Germinal center (tissue), 1 donor: ENCODE data around the gene TUBGCP6.

Experiments
- DNase-seq: peaks from one replicate; pipeline ENCODE4 v3.0.0; 2012; ENCODE audit warnings: mixed read lengths, low spot score

Gene TUBGCP6

GRCh38 chr22:50250555-50251476 is 6.0 kb upstream of the TUBGCP6 start, which contains the start of gene HDAC10:
Gene HDAC10, minus strand, starts transcription at chr22:50251265. Its CDS starts 233 bp downstream, at chr22:50251032.
- DNase-seq = peak; percentile 88

GRCh38 chr22:50250249-50250554 is 5.4 kb upstream of the TUBGCP6 start:
- DNase-seq = no peak

GRCh38 chr22:50249341-50250248 is 4.8 kb upstream of the TUBGCP6 start:
- no peak for DNase-seq

- DNase-seq = no peak
These were observed 3.6 kb upstream of the TUBGCP6 start for GRCh38 chr22:50248196-50249081.

GRCh38 chr22:50247748-50248147 is 2.9 kb upstream of the TUBGCP6 start:
- DNase-seq = peak; percentile 64

- no peak for DNase-seq
These were observed 1.7 kb upstream of the TUBGCP6 start for GRCh38 chr22:50246242-50247175.

GRCh38 chr22:50245214-50246072 is 620 bp upstream of the TUBGCP6 start:
- no peak for DNase-seq

- DNase-seq = no peak
These were observed 971 bp downstream of the TUBGCP6 start for GRCh38 chr22:50243685-50244419.

- DNase-seq = no peak
These were observed 2.3 kb downstream of the TUBGCP6 start for GRCh38 chr22:50242406-50242949.

GRCh38 chr22:50238755-50239154 is 6.1 kb downstream of the TUBGCP6 start:
- no peak for DNase-seq

- no peak for DNase-seq
These were observed 8.0 kb downstream of the TUBGCP6 start for GRCh38 chr22:50236731-50237409.

- no peak for DNase-seq
These were observed 11.6 kb downstream of the TUBGCP6 start for GRCh38 chr22:50233223-50233622.

GRCh38 chr22:50232481-50233151 is 12.2 kb downstream of the TUBGCP6 start:
- DNase-seq = no peak

- no peak for DNase-seq
These were observed 15.5 kb downstream of the TUBGCP6 start for GRCh38 chr22:50229370-50229769.

GRCh38 chr22:50228366-50228765 is 16.5 kb downstream of the TUBGCP6 start:
- no peak for DNase-seq

- no peak for DNase-seq
These were observed 17.1 kb downstream of the TUBGCP6 start for GRCh38 chr22:50227579-50228215.

- DNase-seq = no peak
These were observed 18.0 kb downstream of the TUBGCP6 start for GRCh38 chr22:50226875-50227165.
